ENCODE results near the gene TMEM86B.

DNA sequence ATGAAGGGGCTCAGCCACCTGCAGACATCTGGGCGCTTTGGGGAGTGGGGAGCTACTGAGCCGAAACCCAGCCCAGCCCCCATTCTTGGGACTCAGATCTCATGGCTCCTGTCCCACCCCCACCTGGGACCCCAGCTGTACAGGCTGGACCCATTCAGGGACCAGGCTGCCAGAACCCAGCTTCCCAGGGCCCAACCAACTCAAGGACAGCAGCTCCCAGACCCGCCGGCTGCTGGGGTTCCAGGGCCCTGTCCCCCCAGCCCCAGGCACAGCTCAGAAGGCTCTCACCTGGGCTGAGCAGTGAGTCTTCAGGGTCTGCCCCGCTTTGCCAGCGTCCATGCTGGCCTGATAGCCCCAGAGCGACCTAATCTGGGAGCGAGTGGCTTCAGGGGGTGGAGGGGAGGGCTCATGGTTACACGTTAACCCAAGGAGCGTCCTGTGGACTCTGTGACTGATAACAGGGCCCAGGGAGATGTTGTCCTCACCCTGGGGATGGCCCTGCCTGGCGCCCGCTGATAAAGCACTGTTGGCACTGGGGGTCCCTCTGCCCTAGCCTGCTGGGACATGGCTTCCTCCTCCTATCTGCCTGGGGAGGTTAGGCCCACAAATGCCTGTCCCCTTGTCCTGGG, at the start of gene TMEM86B:
- TF ChIP-seq, protein P1, sequence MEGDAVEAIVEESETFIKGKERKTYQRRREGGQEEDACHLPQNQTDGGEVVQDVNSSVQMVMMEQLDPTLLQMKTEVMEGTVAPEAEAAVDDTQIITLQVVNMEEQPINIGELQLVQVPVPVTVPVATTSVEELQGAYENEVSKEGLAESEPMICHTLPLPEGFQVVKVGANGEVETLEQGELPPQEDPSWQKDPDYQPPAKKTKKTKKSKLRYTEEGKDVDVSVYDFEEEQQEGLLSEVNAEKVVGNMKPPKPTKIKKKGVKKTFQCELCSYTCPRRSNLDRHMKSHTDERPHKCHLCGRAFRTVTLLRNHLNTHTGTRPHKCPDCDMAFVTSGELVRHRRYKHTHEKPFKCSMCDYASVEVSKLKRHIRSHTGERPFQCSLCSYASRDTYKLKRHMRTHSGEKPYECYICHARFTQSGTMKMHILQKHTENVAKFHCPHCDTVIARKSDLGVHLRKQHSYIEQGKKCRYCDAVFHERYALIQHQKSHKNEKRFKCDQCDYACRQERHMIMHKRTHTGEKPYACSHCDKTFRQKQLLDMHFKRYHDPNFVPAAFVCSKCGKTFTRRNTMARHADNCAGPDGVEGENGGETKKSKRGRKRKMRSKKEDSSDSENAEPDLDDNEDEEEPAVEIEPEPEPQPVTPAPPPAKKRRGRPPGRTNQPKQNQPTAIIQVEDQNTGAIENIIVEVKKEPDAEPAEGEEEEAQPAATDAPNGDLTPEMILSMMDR (optimal IDR thresholded peaks at IDR 0.05 in 1 of 3, IDR thresholded peaks at IDR 0.05 in 1 of 3, conservative IDR thresholded peaks at IDR 0.05 in 1 of 3; ENCODE audit: extremely low read depth in 1 of 3, insufficient read depth in 2 of 3, low read length in 3 of 3) = no peak
- no peak for TF ChIP-seq EZH2 (IDR thresholded peaks at IDR 0.05; ENCODE audit: low read length)
